ENCODE data around the gene S100A7A.
"Not testable (repeated sequence)": the region's sequence is repeated elsewhere in the genome, so short reads cannot be mapped to it uniquely, and the experiment has no call there.

Gene S100A7A

GRCh38 chr1:153422450-153423068 lies 6.2 kb downstream of the S100A7A start:
- DNase-seq (ENCODE audit: low spot score) = peak; percentile 67

GRCh38 chr1:153426809-153427208 lies 10.5 kb downstream of the S100A7A start:
- DNase-seq (ENCODE audit: low spot score) = no peak

GRCh38 chr1:153428073-153428638 lies 11.8 kb downstream of the S100A7A start:
- DNase-seq (ENCODE audit: low spot score) = no peak

- DNase-seq (ENCODE audit: low spot score) = no peak
Observed at GRCh38 chr1:153428791-153429190, 12.5 kb downstream of the S100A7A start.

- no peak for DNase-seq (ENCODE audit: low spot score)
Observed at GRCh38 chr1:153429266-153430165, 13.2 kb downstream of the S100A7A start.

- DNase-seq (ENCODE audit: low spot score) = no peak
Observed at GRCh38 chr1:153430166-153430553, 13.8 kb downstream of the S100A7A start.

GRCh38 chr1:153430561-153430960 lies 14.2 kb downstream of the S100A7A start:
- DNase-seq (ENCODE audit: low spot score) = no peak

GRCh38 chr1:153431002-153431401 lies 14.7 kb downstream of the S100A7A start:
- no peak for DNase-seq (ENCODE audit: low spot score)

- no peak for DNase-seq (ENCODE audit: low spot score)
Observed at GRCh38 chr1:153431427-153431826, 15.1 kb downstream of the S100A7A start.

- DNase-seq (ENCODE audit: low spot score) = no peak
Observed at GRCh38 chr1:153431928-153432327, 15.6 kb downstream of the S100A7A start.

GRCh38 chr1:153432874-153433681 lies 16.8 kb downstream of the S100A7A start:
- no peak for DNase-seq (ENCODE audit: low spot score)

- DNase-seq (ENCODE audit: low spot score) = no peak
Observed at GRCh38 chr1:153434746-153435455, 18.6 kb downstream of the S100A7A start.

- no peak for DNase-seq (ENCODE audit: low spot score)
Observed at GRCh38 chr1:153437236-153437635, 20.9 kb downstream of the S100A7A start.

- DNase-seq (ENCODE audit: low spot score) = no peak
Observed at GRCh38 chr1:153438599-153438998, 22.3 kb downstream of the S100A7A start.

- no peak for DNase-seq (ENCODE audit: low spot score)
Observed at GRCh38 chr1:153439273-153439672, 23.0 kb downstream of the S100A7A start.

- DNase-seq (ENCODE audit: low spot score) = no peak
Observed at GRCh38 chr1:153441238-153441755, 25.0 kb downstream of the S100A7A start.

- no peak for DNase-seq (ENCODE audit: low spot score)
Observed at GRCh38 chr1:153443486-153443885, 27.2 kb downstream of the S100A7A start.

- no peak for DNase-seq (ENCODE audit: low spot score)
Observed at GRCh38 chr1:153444078-153444477, 27.8 kb downstream of the S100A7A start.

- DNase-seq (ENCODE audit: low spot score) = peak; percentile 24
Observed at GRCh38 chr1:153447498-153448170, 31.3 kb downstream of the S100A7A start.

- not testable (repeated sequence) for DNase-seq (ENCODE audit: low spot score)
Observed at GRCh38 chr1:153448851-153449250, 32.5 kb downstream of the S100A7A start.

GRCh38 chr1:153456396-153456795 lies 40.1 kb downstream of the S100A7A start:
- DNase-seq (ENCODE audit: low spot score) = no peak
